Fibroblast of skin of left quadriceps (primary cell): Measurements from ENCODE around the gene NUBP1.

ENCODE experiments used
- DNase-seq, 2 experiments: peaks; one replicate each; pipeline ENCODE4 v3.0.0-alpha.2; 2013; ENCODE audit warnings: low read depth in 2 of 2

Gene NUBP1

DNA sequence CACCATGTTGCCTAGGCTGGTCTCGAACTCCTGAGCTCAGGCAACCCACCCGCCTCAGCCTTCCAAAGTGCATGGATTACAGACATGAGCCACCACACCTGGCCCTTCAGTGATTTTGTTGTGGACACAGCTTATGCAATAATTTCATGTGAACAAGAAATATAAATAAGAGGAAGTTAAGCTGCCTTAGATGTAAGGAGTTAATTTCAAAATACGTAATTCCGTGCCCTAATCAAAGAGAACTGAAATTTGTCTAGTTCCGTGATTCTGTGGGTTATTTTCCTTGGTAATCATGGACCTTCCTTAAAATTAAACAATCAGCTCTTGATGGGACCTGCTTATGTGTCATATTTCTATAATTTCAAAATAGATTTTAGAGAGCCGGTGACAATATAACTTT, 63.1 kb downstream of the NUBP1 start:
- DNase-seq = no peak

- no peak for DNase-seq
Measured at GRCh38 chr16:10808218-10808617, 64.6 kb downstream of the NUBP1 start.

DNA sequence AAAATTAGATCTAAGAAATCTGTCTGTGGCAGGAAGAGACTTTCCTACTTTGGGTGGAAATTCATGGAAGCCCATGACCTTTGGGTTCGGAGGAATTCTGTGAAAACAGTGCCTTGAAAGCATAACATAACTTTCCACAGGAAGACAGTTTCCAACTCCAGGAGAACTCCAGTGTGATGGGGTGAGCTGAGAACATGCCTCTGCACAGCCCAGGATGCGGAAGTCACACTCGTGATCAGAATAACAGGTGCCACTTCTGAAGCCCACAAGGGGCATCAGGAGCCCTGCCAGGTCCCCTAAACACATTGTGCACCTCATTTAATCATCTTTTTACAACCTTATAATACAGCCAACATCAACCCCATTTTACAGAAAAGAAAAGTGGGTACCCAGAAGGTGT, 65.2 kb downstream of the NUBP1 start:
- no peak for DNase-seq

GRCh38 chr16:10809706-10810105, 66.1 kb downstream of the NUBP1 start:
- DNase-seq = no peak

DNA sequence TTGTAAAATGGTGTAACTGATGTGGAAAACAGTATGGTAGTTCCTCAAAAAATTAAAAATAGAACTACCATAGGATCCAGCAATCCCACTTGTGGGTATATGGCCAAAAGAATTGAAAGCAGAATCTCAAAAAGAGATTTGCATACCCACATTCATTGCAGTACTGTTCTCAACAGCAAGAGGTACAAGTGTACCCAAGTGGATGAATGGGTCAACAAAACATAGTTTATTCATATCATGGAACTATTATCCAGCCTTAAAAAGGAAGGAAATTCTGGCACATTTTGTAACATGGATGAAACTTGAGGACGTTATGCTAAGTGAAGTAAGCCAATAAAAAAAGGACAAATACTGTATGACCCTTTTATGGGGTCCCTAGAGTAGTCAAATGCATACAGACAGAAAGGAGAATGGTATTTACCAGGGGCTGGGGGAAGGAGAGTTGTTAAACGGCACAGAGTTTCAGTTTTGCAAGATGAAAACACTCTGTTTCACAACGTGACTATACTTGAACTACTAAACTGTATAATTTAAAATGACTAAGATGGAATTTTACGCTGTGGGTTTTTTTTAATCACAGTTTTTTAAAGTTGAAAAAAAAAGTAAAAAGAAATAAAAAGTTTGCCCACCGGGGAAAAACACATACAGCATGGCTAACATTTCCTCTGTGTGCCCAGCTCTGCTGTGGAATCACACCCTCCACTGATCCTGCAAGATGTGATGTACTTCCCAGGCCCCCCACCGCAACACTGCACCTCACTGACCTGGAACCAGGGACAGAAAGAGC, 68.9 kb downstream of the NUBP1 start:
- no peak for DNase-seq

- no peak for DNase-seq
Measured at GRCh38 chr16:10813099-10813455, 69.4 kb downstream of the NUBP1 start.

DNA sequence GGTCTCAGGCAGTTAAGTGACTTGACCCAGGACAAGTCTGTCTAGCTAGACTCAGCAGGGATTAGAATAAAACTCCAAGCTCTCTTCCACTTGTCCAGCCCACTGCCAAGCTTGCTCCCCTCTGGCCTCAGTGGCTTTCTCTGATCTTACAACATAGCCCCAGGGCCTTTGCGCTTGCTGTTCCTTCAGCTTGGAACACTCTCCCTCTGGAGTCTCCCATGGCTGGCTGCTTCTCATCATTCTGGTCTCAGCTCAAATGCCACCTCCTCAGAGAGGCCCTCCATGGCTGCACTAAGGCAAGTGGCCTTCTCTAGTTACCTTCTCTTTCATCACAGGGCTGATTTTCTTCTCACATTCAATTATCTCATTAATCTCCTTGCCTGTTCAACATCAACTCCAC, 73.9 kb downstream of the NUBP1 start:
- no peak for DNase-seq

GRCh38 chr16:10817963-10818941, 74.6 kb downstream of the NUBP1 start, which contains the start of gene TVP23A:
Gene TVP23A (minus strand): TSS chr16:10818794. CDS start chr16:10818493, 301 bp downstream.
- no peak for DNase-seq
